A172 (cell line): ENCODE measurements around the gene KATNAL1. TPM values are rescaled to one million over a fixed set of nuclear protein-coding genes. Genes with fewer than 3 reads are reported as not detected.
"Not testable (repeated sequence)": the region's sequence is repeated elsewhere in the genome, so short reads cannot be mapped to it uniquely, and the experiment has no call there.

Experiments used
- DNase-seq: peaks from one replicate; pipeline ENCODE4 v3.0.0-alpha.2; 2015; ENCODE audit warnings: low spot score
- total RNA-seq: library from RNA; depleted of rRNA; stranded (reverse); fragments of >200 nt; shearing (Covaris generic); gene quantifications from 2 replicates; pipeline ENCODE4 v1.2.3, GENCODE V29; 2014

The KATNAL1 gene
- total RNA-seq, 1 experiment from 2014 or later: 119 TPM

- DNase-seq: no peak
Measured at GRCh38 chr13:30292325-30292724, 15.0 kb downstream of the KATNAL1 start.

DNA sequence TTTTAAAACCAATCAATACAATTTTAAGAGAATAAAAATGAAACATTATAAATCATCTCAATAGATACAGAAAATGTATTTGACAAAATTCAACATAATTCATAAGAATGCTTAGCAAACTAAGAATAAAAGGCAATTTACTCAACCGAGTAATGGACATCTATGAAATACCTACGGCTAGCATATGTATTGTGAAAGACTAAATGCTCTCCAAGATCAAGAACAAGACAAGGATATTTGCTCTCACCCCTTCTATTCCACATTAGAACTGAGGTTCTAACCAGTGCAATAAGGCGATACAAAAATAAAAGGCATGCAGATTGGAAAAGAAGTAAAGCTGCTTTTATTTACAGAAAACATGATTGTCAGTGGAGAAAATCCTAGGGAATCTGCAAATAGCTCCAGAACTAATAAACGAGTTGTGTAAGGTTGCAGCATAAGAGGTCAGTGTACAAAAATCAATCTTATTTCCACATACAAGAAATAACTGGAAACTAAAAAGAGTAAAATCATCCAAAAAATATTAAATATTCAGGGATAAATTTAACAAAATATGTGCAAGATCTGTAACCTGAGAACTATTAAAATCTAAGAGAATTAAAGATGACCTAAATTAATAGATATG lies 16.4 kb downstream of the KATNAL1 start:
- no peak for DNase-seq

- no peak for DNase-seq
Measured at GRCh38 chr13:30289533-30289932, 17.8 kb downstream of the KATNAL1 start.

DNA sequence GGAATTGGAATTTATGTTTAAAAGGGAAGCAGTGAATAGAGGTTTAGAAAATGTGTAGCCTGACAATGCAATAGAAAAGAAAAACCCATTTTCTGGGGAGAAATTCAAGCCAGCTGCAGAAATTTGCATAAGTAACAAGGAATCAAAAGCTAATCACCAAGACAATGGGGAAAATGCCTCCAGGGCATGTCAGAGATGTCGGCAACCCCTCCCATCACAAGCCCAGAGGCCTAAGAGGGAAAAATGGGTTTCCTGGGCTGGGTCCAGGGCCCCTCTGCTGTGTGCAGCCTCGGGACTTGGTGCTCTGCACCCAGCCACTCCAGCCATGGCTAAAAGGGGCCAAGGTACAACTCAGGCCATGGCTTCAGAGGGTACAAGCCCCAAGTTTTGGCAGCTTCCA lies 21.3 kb downstream of the KATNAL1 start:
- DNase-seq: not testable (repeated sequence)

GRCh38 chr13:30276178-30276577 lies 31.2 kb downstream of the KATNAL1 start:
- DNase-seq: no peak

- no peak for DNase-seq
Measured at GRCh38 chr13:30274083-30274482, 33.3 kb downstream of the KATNAL1 start.

DNA sequence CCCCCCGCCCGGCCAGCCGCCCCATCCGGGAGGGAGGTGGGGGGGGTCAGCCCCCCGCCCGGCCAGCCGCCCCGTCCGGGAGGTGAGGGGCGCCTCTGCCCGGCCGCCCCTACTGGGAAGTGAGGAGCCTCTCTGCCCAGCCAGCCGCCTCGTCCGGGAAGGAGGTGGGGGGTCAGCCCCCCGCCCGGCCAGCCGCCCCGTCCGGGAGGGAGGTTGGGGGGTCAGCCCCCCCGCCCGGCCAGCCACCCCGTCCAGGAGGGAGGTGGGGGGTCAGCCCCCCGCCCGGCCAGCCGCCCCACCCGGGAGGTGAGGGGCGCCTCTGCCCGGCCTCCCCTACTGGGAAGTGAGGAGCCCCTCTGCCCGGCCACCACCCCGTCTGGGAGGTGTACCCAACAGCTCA lies 37.3 kb downstream of the KATNAL1 start:
- DNase-seq: not testable (repeated sequence)

- DNase-seq: no peak
Measured at GRCh38 chr13:30268673-30269072, 38.7 kb downstream of the KATNAL1 start.

DNA sequence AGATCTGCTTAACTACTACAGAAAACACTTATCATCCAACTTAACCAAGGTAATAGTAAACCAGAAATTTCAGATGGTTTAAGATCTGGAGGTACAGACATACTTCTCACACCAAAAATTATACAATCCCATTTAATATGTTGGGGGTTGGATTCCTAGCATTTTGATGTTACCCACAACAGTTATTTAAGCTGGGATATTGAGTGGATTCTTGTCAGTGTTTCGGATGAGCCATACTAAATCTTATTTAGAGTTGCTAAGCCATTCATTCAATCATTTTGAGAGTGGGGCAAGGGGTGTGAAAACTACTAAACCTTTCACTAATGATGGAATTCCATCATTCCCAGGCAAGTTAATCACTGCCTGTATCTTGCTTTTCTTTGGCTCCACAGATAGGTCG lies 40.6 kb downstream of the KATNAL1 start:
- DNase-seq: no peak

DNA sequence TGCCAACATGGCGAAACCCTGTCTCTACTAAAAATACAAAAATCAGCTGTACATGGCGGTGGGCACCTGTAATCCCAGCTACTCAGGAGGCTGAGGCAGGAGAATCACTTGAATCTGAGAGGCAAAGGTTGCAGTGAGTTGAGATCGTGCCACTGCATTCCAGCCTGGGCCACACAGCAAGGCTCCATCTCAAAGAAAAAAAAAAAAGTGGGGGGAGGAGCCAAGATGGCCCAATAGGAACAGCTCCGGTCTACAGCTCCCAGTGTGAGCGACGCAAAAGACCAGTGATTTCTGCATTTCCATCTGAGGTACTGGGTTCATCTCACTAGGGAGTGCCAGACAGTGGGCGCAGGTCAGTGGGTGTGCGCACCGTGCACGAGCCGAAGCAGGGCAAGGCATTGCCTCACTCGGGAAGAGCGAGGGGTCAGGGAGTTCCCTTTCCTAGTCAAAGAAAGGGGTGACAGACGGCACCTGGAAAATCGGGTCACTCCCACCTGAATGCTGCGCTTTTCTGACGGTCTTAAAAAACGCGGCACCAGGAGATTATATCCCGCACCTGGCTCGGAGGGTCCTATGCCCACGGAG lies 48.1 kb downstream of the KATNAL1 start:
- DNase-seq: not testable (repeated sequence)

GRCh38 chr13:30257468-30258099 lies 49.8 kb downstream of the KATNAL1 start:
- no peak for DNase-seq

DNA sequence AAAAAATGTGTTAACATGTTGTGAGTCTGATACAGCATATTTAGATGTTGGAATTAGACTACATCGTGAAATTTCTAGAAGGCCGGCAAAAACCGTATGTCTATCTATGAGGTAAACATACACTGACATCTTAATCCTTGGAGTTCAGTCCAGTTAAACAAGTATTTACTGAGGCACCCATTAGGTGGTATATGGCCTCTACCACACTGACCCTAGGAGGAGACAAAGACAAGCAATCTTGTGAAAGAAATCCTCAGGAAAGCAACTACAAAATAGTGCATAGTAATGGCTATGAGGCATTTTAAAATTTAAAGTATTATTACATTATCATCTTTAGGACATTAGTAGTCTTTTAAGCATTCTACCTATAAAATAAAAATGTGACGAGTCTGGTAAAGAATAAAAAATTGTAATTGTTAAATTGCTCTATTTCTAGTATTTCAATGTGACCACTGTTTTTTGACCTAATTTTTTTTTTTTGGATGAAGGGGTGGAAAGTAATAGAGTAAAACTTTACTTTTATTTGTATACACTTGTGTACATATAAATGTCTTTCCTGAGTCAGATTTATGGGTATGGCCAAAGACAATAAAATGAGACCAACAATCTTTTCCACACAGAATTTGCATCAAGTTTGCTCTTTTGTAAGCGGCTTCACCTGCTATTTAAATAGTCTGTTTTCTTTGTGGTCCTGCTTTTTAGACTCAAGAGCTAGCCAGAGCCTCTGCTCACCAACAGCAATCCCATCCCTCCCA lies 50.5 kb downstream of the KATNAL1 start:
- no peak for DNase-seq

DNA sequence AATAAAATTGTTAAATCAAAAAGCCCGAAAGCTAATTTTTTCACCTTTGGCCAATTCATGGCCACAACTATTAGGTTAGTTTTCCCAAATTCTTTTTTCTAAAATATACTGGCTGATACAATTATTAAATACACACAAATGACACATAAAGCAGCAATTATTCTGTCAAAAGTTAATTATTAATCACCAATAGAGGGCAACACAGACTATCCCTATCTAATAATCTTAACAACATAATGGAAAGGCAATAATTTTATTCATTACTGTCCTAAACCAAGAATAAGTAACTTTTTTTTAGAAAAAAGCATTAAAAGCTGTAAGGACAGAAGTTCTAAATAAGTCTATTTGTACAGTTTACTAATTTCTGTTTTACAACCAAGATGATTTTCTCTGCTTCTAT lies 51.7 kb downstream of the KATNAL1 start:
- no peak for DNase-seq

- no peak for DNase-seq
Measured at GRCh38 chr13:30253830-30254229, 53.5 kb downstream of the KATNAL1 start.

- DNase-seq: no peak
Measured at GRCh38 chr13:30247406-30247805, 59.9 kb downstream of the KATNAL1 start.

DNA sequence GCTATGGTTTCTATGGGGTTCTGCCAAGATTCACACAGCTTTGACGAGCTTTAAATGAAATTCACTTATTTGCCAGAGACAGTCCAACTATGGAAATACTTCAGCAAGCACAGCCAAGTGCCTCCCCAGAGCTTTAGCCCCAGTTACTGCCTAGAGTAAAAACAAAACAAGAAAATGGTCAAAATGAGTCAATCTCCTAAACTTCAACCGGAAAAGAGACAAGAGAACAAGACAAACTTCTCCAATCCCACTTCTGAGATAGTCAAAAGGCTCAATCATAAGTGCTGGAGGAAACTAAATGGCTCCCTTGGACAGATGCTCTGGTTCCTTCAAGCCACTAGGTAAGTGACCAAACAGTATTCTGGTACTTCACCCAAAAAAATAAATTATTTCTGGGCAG lies 65.8 kb downstream of the KATNAL1 start:
- no peak for DNase-seq

GRCh38 chr13:30240608-30241007 lies 66.7 kb downstream of the KATNAL1 start:
- DNase-seq: no peak

GRCh38 chr13:30235216-30235615 lies 72.1 kb downstream of the KATNAL1 start:
- no peak for DNase-seq

GRCh38 chr13:30234619-30235162 lies 72.7 kb downstream of the KATNAL1 start:
- DNase-seq: peak; percentile 8

DNA sequence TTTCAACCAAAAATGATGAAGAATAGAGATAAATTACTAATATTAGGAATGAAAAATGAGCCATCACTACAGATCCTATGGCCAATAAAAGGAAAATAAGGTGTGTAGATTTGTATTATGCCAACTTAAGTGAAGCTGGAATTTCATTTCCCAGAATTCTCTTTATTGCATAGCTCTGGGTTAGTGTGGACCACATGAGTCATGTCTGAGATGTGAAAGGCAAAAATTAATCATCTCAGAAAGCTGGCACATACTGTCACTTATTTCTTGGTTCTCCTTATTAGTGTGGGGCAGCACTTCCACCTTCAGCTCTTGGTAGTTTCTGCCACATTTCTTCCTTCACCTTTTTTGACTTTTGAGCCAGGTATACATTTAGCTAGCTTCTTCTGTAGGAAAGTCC lies 82.6 kb downstream of the KATNAL1 start:
- DNase-seq: peak; percentile 81

DNA sequence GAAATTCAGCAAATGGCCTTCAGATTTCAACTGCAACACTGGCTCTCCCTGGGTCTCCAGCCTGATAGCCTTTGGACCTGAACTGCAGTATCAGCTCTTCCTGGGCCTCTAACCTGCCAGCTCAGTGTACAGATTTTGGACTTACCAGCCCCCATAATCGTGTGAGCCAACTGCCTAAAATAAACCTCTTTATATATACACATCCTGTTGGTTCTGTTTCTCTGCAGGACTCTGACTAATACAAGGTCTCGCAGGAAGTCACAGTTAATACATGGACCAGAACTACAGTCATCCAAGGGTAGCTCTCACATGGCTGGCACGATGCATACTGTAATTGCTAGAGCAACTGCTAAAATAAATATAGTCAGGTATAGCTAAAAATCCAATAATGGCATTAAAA lies 85.1 kb downstream of the KATNAL1 start:
- DNase-seq: peak; percentile 4

DNA sequence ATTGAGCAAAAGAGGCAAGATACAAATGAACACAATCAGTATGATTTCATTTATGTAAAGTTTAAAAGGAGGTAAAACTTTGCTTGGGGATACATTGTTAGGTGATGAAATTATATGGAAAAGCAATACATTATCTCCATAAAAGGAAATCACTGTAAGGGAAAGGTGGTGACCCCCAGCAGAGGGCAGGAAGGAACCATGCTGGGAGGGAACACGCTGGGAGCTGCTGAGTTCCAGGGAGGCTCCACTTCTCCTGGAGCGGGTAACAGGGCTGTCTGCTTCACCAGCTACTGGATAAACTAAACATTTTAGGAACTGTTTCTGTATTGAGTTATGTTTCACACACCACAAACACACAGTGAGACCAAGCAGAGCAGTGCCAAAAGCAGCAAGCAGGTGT lies 91.2 kb downstream of the KATNAL1 start:
- DNase-seq: peak; percentile 35
